Globus pallidus (tissue), 1 donor: ENCODE data around the gene GNG4.
"Not testable (repeated sequence)": the region's sequence is repeated elsewhere in the genome, so short reads cannot be mapped to it uniquely, and the experiment has no call there.

ENCODE experiments used
- DNase-seq: peaks from one replicate; pipeline ENCODE4 v3.0.0-alpha.2; 2015; ENCODE audit warnings: low spot score

The GNG4 gene

GRCh38 chr1:235584973-235585372 is 64.6 kb downstream of the GNG4 start:
- DNase-seq: no peak

- DNase-seq: no peak
Observed at GRCh38 chr1:235583511-235584001, 66.0 kb downstream of the GNG4 start.

GRCh38 chr1:235582130-235582529 is 67.5 kb downstream of the GNG4 start:
- DNase-seq: no peak

GRCh38 chr1:235579891-235580290 is 69.7 kb downstream of the GNG4 start:
- no peak for DNase-seq

- DNase-seq: no peak
Observed at GRCh38 chr1:235575597-235575996, 74.0 kb downstream of the GNG4 start.

- DNase-seq: no peak
Observed at GRCh38 chr1:235573880-235574279, 75.7 kb downstream of the GNG4 start.

- not testable (repeated sequence) for DNase-seq
Observed at GRCh38 chr1:235572971-235573370, 76.6 kb downstream of the GNG4 start.

- DNase-seq: no peak
Observed at GRCh38 chr1:235571482-235571881, 78.1 kb downstream of the GNG4 start.

GRCh38 chr1:235567812-235568503 is 81.6 kb downstream of the GNG4 start:
- no peak for DNase-seq

- DNase-seq: no peak
Observed at GRCh38 chr1:235566084-235566483, 83.5 kb downstream of the GNG4 start.

GRCh38 chr1:235563513-235564061 is 86.0 kb downstream of the GNG4 start:
- DNase-seq: no peak

GRCh38 chr1:235562589-235562988 is 87.0 kb downstream of the GNG4 start:
- no peak for DNase-seq

GRCh38 chr1:235558621-235559169 is 90.9 kb downstream of the GNG4 start:
- no peak for DNase-seq

GRCh38 chr1:235557495-235557894 is 92.1 kb downstream of the GNG4 start:
- no peak for DNase-seq

GRCh38 chr1:235556807-235557206 is 92.8 kb downstream of the GNG4 start:
- no peak for DNase-seq

GRCh38 chr1:235553112-235553551 is 96.5 kb downstream of the GNG4 start:
- no peak for DNase-seq

- DNase-seq: no peak
Observed at GRCh38 chr1:235552146-235552716, 97.4 kb downstream of the GNG4 start.

GRCh38 chr1:235549351-235550139 is 100.0 kb downstream of the GNG4 start:
- no peak for DNase-seq

GRCh38 chr1:235546369-235547155 is 103.0 kb downstream of the GNG4 start:
- not testable (repeated sequence) for DNase-seq

GRCh38 chr1:235545292-235545930 is 104.2 kb downstream of the GNG4 start:
- DNase-seq: no peak

GRCh38 chr1:235542845-235543244 is 106.7 kb downstream of the GNG4 start:
- not testable (repeated sequence) for DNase-seq
